SK-N-SH treated with all-trans-retinoic acid at 6 μM for 48 hours (cell line): Measurements from ENCODE around the gene RAB11FIP4.

Experiments
- ATAC-seq: fragments of 200-7000 bp; cut with Tn5 transposase; 3 replicates; pipeline ENCODE4 v1.9.1; 2020; ENCODE audit warnings: mild to moderate bottlenecking, moderate library complexity
- ARNTL ChIP-seq: fragments of 450-650 bp; formaldehyde crosslinking; IDR thresholded peaks from 2 replicates; pipeline ENCODE4 v1.5.0; 2020; ENCODE audit warnings: low read depth, mild to moderate bottlenecking, moderate library complexity, borderline replicate concordance
- BACH2 ChIP-seq: fragments of 250-450 bp; sonication (Bioruptor Pico); IDR thresholded peaks from 2 replicates; pipeline ENCODE4 v1.9.0; 2021; ENCODE audit warnings: mild to moderate bottlenecking, borderline replicate concordance
- CREB5 ChIP-seq: fragments of 250-450 bp; sonication (Bioruptor Pico); IDR thresholded peaks from 2 replicates; pipeline ENCODE4 v1.5.1; 2020; ENCODE audit warnings: low read depth, mild to moderate bottlenecking, moderate library complexity
- CSDC2 ChIP-seq: fragments of 250-450 bp; sonication (Bioruptor Pico); IDR thresholded peaks from 2 replicates; pipeline ENCODE4 v1.5.0; 2020; ENCODE audit warnings: mild to moderate bottlenecking, moderate library complexity
- ESRRG ChIP-seq: fragments of 250-450 bp; sonication (Bioruptor Pico); IDR thresholded peaks from 2 replicates; pipeline ENCODE4 v1.6.1; 2021; ENCODE audit warnings: mild to moderate bottlenecking
- GLIS3 ChIP-seq: fragments of 250-450 bp; sonication (Bioruptor Pico); IDR thresholded peaks from 2 replicates; pipeline ENCODE4 v1.5.0; 2020; ENCODE audit warnings: mild to moderate bottlenecking, moderate library complexity
- ISL1 ChIP-seq: fragments of 250-450 bp; sonication (Bioruptor Pico); IDR thresholded peaks from 2 replicates; pipeline ENCODE4 v2.1.2; 2022; ENCODE audit warnings: mild to moderate bottlenecking, moderate library complexity
- OSR1 ChIP-seq: fragments of 250-450 bp; sonication (Bioruptor Pico); IDR thresholded peaks from 2 replicates; pipeline ENCODE4 v1.8.0; 2022; ENCODE audit warnings: moderate library complexity, mild to moderate bottlenecking, inconsistent platforms
- PPARA ChIP-seq: fragments of 250-450 bp; sonication (Bioruptor Pico); IDR thresholded peaks from 2 replicates; pipeline ENCODE4 v1.5.0; 2020; ENCODE audit warnings: mild to moderate bottlenecking, borderline replicate concordance
- RARB ChIP-seq: fragments of 250-450 bp; sonication (Bioruptor Pico); IDR thresholded peaks from 2 replicates; pipeline ENCODE4 v1.8.0; 2021; ENCODE audit warnings: mild to moderate bottlenecking, moderate library complexity
- SNAI2 ChIP-seq: fragments of 250-450 bp; sonication (Bioruptor Pico); IDR thresholded peaks from 2 replicates; pipeline ENCODE4 v1.5.0; 2020; ENCODE audit warnings: mild to moderate bottlenecking, moderate library complexity
- TCF4 ChIP-seq: fragments of 250-450 bp; sonication (Bioruptor Pico); IDR thresholded peaks from 2 replicates; pipeline ENCODE4 v1.8.0; 2021; ENCODE audit warnings: mild to moderate bottlenecking, moderate library complexity, borderline replicate concordance
- ZFP3 ChIP-seq: fragments of 250-450 bp; sonication (Bioruptor Pico); IDR thresholded peaks from 2 replicates; pipeline ENCODE4 v1.5.0; 2020; ENCODE audit warnings: mild to moderate bottlenecking, moderate library complexity
- ZFP30 ChIP-seq: fragments of 450-650 bp; formaldehyde crosslinking; IDR thresholded peaks from 2 replicates; pipeline ENCODE4 v1.5.0; 2022; ENCODE audit warnings: mild to moderate bottlenecking, moderate library complexity
- ZNF565 ChIP-seq: fragments of 450-650 bp; formaldehyde crosslinking; conservative IDR thresholded peaks from 2 replicates; pipeline ENCODE4 v1.5.0; 2020; ENCODE audit warnings: low read depth, mild to moderate bottlenecking, moderate library complexity
- ZNF70 ChIP-seq: fragments of 450-650 bp; formaldehyde crosslinking; IDR thresholded peaks from 2 replicates; pipeline ENCODE4 v1.5.0; 2020; ENCODE audit warnings: mild to moderate bottlenecking, moderate library complexity
- ZNF8 ChIP-seq: fragments of 450-650 bp; formaldehyde crosslinking; IDR thresholded peaks from 2 replicates; pipeline ENCODE4 v1.5.0; 2020; ENCODE audit warnings: mild to moderate bottlenecking, moderate library complexity
- TF ChIP-seq, protein P1 (sequence below): fragments of 250-450 bp; sonication (Bioruptor Pico); IDR thresholded peaks from 2 replicates; pipeline ENCODE4 v1.8.0; 2020; ENCODE audit warnings: mild to moderate bottlenecking, moderate library complexity, borderline replicate concordance
- TF ChIP-seq, protein P2 (sequence below): fragments of 250-450 bp; sonication (Bioruptor Pico); IDR thresholded peaks from 2 replicates; pipeline ENCODE4 v1.5.1; 2021; ENCODE audit warnings: mild to moderate bottlenecking, moderate library complexity
- TF ChIP-seq, protein P3 (sequence below): fragments of 250-450 bp; sonication (Bioruptor Pico); IDR thresholded peaks from 2 replicates; pipeline ENCODE4 v1.8.0; 2021; ENCODE audit warnings: low read depth, mild to moderate bottlenecking, moderate library complexity, borderline replicate concordance
- TF ChIP-seq, protein P4 (sequence below): fragments of 250-450 bp; sonication (Bioruptor Pico); IDR thresholded peaks from 2 replicates; pipeline ENCODE4 v1.5.0; 2020; ENCODE audit warnings: mild to moderate bottlenecking, moderate library complexity

The RAB11FIP4 gene

GRCh38 chr17:31459716-31460115, 68.2 kb downstream of the RAB11FIP4 start (continued):
- no peak for TF ChIP-seq CREB5 (CRISPR knock-in tag)
- TF ChIP-seq, protein P1, sequence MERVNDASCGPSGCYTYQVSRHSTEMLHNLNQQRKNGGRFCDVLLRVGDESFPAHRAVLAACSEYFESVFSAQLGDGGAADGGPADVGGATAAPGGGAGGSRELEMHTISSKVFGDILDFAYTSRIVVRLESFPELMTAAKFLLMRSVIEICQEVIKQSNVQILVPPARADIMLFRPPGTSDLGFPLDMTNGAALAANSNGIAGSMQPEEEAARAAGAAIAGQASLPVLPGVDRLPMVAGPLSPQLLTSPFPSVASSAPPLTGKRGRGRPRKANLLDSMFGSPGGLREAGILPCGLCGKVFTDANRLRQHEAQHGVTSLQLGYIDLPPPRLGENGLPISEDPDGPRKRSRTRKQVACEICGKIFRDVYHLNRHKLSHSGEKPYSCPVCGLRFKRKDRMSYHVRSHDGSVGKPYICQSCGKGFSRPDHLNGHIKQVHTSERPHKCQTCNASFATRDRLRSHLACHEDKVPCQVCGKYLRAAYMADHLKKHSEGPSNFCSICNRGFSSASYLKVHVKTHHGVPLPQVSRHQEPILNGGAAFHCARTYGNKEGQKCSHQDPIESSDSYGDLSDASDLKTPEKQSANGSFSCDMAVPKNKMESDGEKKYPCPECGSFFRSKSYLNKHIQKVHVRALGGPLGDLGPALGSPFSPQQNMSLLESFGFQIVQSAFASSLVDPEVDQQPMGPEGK (CRISPR knock-in tag), result no peak
- TF ChIP-seq, all 23 proteins: peak for 0

DNA sequence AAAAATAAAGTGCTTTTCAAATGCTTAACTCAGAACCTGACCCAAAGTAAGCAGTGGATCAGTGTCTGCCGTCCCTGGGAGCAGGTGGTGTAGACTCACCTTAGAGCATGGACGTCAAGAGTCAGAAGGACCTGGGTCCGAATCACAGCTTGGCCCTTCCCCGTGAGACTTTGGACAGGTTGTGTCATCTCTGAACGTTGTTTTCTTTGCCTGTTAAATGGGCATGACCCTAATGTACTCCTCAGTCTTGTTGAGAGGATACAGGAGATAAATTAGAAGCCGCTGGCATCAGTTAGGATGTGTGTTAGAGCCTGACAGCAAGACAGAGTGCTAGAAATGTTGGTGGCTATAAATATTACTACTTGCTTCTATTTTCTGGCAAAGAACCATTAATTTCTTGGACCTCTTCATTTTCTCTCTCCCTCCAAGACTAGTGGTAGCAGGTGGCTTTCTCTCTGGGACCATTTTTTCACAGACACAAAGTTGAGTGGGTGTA, 68.8 kb downstream of the RAB11FIP4 start:
- no peak for TF ChIP-seq ZNF70
- no peak for TF ChIP-seq ZFP30 (CRISPR knock-in tag)
- no peak for TF ChIP-seq GLIS3
- no peak for TF ChIP-seq CSDC2 (CRISPR knock-in tag)
- TF ChIP-seq, protein P1 (CRISPR knock-in tag), result no peak
- TF ChIP-seq ZNF565 (CRISPR knock-in tag), result no peak
- TF ChIP-seq RARB, result no peak
- ATAC-seq, result no peak

DNA sequence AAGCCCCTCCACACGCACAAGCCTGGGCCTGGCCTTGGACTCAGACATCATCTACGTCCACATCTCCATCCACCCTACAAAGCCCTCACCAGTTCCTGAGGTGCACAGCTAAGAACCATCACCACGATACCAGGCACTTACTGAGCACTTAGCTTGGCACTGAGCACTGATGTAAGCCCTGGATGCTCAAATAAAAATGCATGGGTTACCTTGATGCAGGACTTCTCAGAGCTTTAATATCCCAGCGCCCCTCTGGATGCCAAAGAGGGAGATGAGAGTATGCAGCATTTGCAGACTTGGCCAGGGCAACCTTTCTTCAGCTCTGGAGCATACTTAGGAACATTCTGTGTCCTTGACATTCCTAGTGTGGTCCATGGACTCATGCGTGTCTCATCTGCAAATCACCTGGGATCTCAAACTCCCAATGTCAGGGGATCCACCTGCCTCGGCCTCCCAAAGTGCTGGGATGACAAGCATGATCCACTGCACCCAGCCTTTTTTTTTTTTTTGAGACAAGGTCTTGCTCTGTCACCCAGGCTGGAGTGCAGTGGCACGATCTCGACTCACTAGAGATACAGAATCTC, 69.8 kb downstream of the RAB11FIP4 start:
- ATAC-seq, result no peak
- TF ChIP-seq RARB (no peak), ZNF565 (CRISPR knock-in tag) (no peak), PPARA (CRISPR knock-in tag) (no peak), ZNF70 (no peak), SNAI2 (CRISPR knock-in tag) (no peak), ZNF8 (CRISPR knock-in tag) (no peak)
- TF ChIP-seq, protein P2, sequence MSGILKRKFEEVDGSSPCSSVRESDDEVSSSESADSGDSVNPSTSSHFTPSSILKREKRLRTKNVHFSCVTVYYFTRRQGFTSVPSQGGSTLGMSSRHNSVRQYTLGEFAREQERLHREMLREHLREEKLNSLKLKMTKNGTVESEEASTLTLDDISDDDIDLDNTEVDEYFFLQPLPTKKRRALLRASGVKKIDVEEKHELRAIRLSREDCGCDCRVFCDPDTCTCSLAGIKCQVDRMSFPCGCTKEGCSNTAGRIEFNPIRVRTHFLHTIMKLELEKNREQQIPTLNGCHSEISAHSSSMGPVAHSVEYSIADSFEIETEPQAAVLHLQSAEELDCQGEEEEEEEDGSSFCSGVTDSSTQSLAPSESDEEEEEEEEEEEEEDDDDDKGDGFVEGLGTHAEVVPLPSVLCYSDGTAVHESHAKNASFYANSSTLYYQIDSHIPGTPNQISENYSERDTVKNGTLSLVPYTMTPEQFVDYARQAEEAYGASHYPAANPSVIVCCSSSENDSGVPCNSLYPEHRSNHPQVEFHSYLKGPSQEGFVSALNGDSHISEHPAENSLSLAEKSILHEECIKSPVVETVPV (CRISPR knock-in tag), result no peak

DNA sequence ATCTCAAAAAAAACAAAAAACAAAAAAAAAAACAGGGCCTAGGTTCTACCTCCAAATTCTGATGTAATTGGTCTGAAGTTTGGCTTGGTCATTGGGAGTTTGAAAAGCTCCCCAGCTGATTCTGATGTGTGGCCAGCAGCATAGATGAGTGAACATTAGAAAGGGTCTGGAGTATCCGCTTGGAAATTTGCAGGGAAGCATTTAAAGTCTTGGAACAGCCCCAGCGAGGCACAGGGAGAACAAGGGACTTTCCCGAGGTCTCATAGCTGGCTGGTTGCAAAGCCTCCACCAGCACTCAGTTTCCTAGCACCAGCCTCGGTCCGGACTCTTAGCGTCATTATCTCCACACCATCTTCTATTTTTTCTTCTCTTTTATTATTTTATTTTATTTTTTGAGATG, 70.8 kb downstream of the RAB11FIP4 start:
- TF ChIP-seq ARNTL (CRISPR knock-in tag) (no peak), BACH2 (no peak), GLIS3 (no peak), CSDC2 (CRISPR knock-in tag) (no peak), ESRRG (CRISPR knock-in tag) (no peak), SNAI2 (CRISPR knock-in tag) (no peak), TCF4 (no peak), OSR1 (no peak), ZFP3 (CRISPR knock-in tag) (no peak), ZNF8 (CRISPR knock-in tag) (no peak), ISL1 (CRISPR knock-in tag) (no peak)
- TF ChIP-seq, protein P3, sequence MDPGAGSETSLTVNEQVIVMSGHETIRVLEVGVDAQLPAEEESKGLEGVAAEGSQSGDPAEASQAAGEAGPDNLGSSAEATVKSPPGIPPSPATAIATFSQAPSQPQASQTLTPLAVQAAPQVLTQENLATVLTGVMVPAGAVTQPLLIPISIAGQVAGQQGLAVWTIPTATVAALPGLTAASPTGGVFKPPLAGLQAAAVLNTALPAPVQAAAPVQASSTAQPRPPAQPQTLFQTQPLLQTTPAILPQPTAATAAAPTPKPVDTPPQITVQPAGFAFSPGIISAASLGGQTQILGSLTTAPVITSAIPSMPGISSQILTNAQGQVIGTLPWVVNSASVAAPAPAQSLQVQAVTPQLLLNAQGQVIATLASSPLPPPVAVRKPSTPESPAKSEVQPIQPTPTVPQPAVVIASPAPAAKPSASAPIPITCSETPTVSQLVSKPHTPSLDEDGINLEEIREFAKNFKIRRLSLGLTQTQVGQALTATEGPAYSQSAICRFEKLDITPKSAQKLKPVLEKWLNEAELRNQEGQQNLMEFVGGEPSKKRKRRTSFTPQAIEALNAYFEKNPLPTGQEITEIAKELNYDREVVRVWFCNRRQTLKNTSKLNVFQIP (CRISPR knock-in tag), result no peak
- TF ChIP-seq, protein P4, sequence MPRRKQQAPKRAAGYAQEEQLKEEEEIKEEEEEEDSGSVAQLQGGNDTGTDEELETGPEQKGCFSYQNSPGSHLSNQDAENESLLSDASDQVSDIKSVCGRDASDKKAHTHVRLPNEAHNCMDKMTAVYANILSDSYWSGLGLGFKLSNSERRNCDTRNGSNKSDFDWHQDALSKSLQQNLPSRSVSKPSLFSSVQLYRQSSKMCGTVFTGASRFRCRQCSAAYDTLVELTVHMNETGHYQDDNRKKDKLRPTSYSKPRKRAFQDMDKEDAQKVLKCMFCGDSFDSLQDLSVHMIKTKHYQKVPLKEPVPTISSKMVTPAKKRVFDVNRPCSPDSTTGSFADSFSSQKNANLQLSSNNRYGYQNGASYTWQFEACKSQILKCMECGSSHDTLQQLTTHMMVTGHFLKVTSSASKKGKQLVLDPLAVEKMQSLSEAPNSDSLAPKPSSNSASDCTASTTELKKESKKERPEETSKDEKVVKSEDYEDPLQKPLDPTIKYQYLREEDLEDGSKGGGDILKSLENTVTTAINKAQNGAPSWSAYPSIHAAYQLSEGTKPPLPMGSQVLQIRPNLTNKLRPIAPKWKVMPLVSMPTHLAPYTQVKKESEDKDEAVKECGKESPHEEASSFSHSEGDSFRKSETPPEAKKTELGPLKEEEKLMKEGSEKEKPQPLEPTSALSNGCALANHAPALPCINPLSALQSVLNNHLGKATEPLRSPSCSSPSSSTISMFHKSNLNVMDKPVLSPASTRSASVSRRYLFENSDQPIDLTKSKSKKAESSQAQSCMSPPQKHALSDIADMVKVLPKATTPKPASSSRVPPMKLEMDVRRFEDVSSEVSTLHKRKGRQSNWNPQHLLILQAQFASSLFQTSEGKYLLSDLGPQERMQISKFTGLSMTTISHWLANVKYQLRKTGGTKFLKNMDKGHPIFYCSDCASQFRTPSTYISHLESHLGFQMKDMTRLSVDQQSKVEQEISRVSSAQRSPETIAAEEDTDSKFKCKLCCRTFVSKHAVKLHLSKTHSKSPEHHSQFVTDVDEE (CRISPR knock-in tag), result no peak
- TF ChIP-seq, protein P2 (CRISPR knock-in tag), result no peak
- TF ChIP-seq, all 23 proteins: peak for 0
- no peak for ATAC-seq
